ENCODE measurements around the gene TMEM184A. TPM values are rescaled to one million over a fixed set of nuclear protein-coding genes. Genes with fewer than 3 reads are reported as not detected.

The TMEM184A gene
- total and polyA plus RNA-seq, 10 of the 15 experiments (the other 5 are each of a cell fraction or from before 2014, with no cell fraction given): 0.04 to 0.15 TPM; not detected in 8

- TF ChIP-seq, protein P1, sequence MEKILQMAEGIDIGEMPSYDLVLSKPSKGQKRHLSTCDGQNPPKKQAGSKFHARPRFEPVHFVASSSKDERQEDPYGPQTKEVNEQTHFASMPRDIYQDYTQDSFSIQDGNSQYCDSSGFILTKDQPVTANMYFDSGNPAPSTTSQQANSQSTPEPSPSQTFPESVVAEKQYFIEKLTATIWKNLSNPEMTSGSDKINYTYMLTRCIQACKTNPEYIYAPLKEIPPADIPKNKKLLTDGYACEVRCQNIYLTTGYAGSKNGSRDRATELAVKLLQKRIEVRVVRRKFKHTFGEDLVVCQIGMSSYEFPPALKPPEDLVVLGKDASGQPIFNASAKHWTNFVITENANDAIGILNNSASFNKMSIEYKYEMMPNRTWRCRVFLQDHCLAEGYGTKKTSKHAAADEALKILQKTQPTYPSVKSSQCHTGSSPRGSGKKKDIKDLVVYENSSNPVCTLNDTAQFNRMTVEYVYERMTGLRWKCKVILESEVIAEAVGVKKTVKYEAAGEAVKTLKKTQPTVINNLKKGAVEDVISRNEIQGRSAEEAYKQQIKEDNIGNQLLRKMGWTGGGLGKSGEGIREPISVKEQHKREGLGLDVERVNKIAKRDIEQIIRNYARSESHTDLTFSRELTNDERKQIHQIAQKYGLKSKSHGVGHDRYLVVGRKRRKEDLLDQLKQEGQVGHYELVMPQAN (conservative IDR thresholded peaks at IDR 0.05): no peak
- TF ChIP-seq SMARCA5 (IDR thresholded peaks at IDR 0.05) (no peak), GABPA (IDR thresholded peaks at IDR 0.05; ENCODE audit: low read depth) (no peak), RAD51 (IDR thresholded peaks at IDR 0.05) (no peak), NR2C2 (IDR thresholded peaks at IDR 0.05; ENCODE audit: borderline replicate concordance, control insufficient read depth, insufficient read length, low read depth) (no peak), HDAC6 (IDR thresholded peaks at IDR 0.05; ENCODE audit: unreplicated experiment) (no peak), POU2F2 (IDR thresholded peaks at IDR 0.05; ENCODE audit: borderline replicate concordance, low read depth, low read length) (no peak), NBN (IDR thresholded peaks at IDR 0.05) (no peak), KAT2A (conservative IDR thresholded peaks at IDR 0.05; ENCODE audit: control insufficient read depth, low read depth, low read length) (no peak)
- TF ChIP-seq, protein P2, sequence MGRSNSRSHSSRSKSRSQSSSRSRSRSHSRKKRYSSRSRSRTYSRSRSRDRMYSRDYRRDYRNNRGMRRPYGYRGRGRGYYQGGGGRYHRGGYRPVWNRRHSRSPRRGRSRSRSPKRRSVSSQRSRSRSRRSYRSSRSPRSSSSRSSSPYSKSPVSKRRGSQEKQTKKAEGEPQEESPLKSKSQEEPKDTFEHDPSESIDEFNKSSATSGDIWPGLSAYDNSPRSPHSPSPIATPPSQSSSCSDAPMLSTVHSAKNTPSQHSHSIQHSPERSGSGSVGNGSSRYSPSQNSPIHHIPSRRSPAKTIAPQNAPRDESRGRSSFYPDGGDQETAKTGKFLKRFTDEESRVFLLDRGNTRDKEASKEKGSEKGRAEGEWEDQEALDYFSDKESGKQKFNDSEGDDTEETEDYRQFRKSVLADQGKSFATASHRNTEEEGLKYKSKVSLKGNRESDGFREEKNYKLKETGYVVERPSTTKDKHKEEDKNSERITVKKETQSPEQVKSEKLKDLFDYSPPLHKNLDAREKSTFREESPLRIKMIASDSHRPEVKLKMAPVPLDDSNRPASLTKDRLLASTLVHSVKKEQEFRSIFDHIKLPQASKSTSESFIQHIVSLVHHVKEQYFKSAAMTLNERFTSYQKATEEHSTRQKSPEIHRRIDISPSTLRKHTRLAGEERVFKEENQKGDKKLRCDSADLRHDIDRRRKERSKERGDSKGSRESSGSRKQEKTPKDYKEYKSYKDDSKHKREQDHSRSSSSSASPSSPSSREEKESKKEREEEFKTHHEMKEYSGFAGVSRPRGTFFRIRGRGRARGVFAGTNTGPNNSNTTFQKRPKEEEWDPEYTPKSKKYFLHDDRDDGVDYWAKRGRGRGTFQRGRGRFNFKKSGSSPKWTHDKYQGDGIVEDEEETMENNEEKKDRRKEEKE (IDR thresholded peaks at IDR 0.05): no peak
Measured at GRCh38 chr7:1587738-1588137, 31.7 kb upstream of the TMEM184A start (continued).

Measured in GM12878 (cell line).